Stromal cell of bone marrow (primary cell): ENCODE measurements around the gene MAPK12.
"Not testable (repeated sequence)": the region's sequence is repeated elsewhere in the genome, so short reads cannot be mapped to it uniquely, and the experiment has no call there.

ENCODE experiments used
- DNase-seq: peaks from one replicate; pipeline ENCODE4 v3.0.0-alpha.2; 2012; ENCODE audit warnings: low read depth

Gene MAPK12

GRCh38 chr22:50281957-50282356 is 20.5 kb upstream of the MAPK12 start:
- no peak for DNase-seq

GRCh38 chr22:50281384-50281760 is 19.9 kb upstream of the MAPK12 start:
- no peak for DNase-seq

GRCh38 chr22:50280708-50281383 is 19.4 kb upstream of the MAPK12 start:
- DNase-seq = no peak

- no peak for DNase-seq
These were observed 18.7 kb upstream of the MAPK12 start for GRCh38 chr22:50280022-50280707.

GRCh38 chr22:50278956-50279619 is 17.6 kb upstream of the MAPK12 start:
- DNase-seq = no peak

- DNase-seq = no peak
These were observed 17.0 kb upstream of the MAPK12 start for GRCh38 chr22:50278461-50278860.

GRCh38 chr22:50277761-50278160 is 16.3 kb upstream of the MAPK12 start:
- no peak for DNase-seq

- DNase-seq = no peak
These were observed 14.7 kb upstream of the MAPK12 start for GRCh38 chr22:50276143-50276542.

- DNase-seq = no peak
These were observed 13.9 kb upstream of the MAPK12 start for GRCh38 chr22:50275181-50276055.

- no peak for DNase-seq
These were observed 13.3 kb upstream of the MAPK12 start for GRCh38 chr22:50274771-50275170.

GRCh38 chr22:50274311-50274710 is 12.8 kb upstream of the MAPK12 start:
- DNase-seq = no peak

GRCh38 chr22:50273781-50274180 is 12.3 kb upstream of the MAPK12 start:
- not testable (repeated sequence) for DNase-seq

- DNase-seq = not testable (repeated sequence)
These were observed 11.9 kb upstream of the MAPK12 start for GRCh38 chr22:50273352-50273751.

- DNase-seq = no peak
These were observed 10.7 kb upstream of the MAPK12 start for GRCh38 chr22:50272044-50272802.

- no peak for DNase-seq
These were observed 10.1 kb upstream of the MAPK12 start for GRCh38 chr22:50271519-50271970.

- DNase-seq = no peak
These were observed 9.3 kb upstream of the MAPK12 start for GRCh38 chr22:50270666-50271394.

- DNase-seq = no peak
These were observed 8.6 kb upstream of the MAPK12 start, which contains the start of gene MAPK11 for GRCh38 chr22:50269970-50270665. Gene MAPK11, minus strand, starts transcription at chr22:50270380. Its CDS starts 88 bp downstream, at chr22:50270292.

- DNase-seq = no peak
These were observed 8.1 kb upstream of the MAPK12 start for GRCh38 chr22:50269573-50269969.

GRCh38 chr22:50268655-50269113 is 7.2 kb upstream of the MAPK12 start:
- DNase-seq = no peak
